ELR (cell line): ENCODE measurements around the gene KRTAP10-9.
"Not testable (repeated sequence)": the region's sequence is repeated elsewhere in the genome, so short reads cannot be mapped to it uniquely, and the experiment has no call there.

Source experiments
- DNase-seq: peaks from one replicate; pipeline ENCODE4 v3.0.0-alpha.2; 2015; ENCODE audit warnings: low read depth

The KRTAP10-9 gene

GRCh38 chr21:44643741-44644310, 16.9 kb downstream of the KRTAP10-9 start:
- no peak for DNase-seq

GRCh38 chr21:44644878-44645277, 18.0 kb downstream of the KRTAP10-9 start:
- no peak for DNase-seq

GRCh38 chr21:44646366-44647221, 19.7 kb downstream of the KRTAP10-9 start, which contains the start of gene KRTAP10-11:
TSS of gene KRTAP10-11 (plus strand) at chr21:44646414. CDS start at chr21:44646459, 45 bp downstream.
- DNase-seq, result not testable (repeated sequence)

- DNase-seq, result no peak
Measured at GRCh38 chr21:44647222-44647552, 20.3 kb downstream of the KRTAP10-9 start.

GRCh38 chr21:44648557-44649311, 21.8 kb downstream of the KRTAP10-9 start:
- DNase-seq, result no peak

- no peak for DNase-seq
Measured at GRCh38 chr21:44649521-44650100, 22.7 kb downstream of the KRTAP10-9 start.

- no peak for DNase-seq
Measured at GRCh38 chr21:44650265-44650972, 23.5 kb downstream of the KRTAP10-9 start.

- no peak for DNase-seq
Measured at GRCh38 chr21:44650973-44651675, 24.2 kb downstream of the KRTAP10-9 start.

GRCh38 chr21:44653123-44653522, 26.2 kb downstream of the KRTAP10-9 start:
- DNase-seq, result no peak

- DNase-seq, result no peak
Measured at GRCh38 chr21:44653656-44654575, 27.0 kb downstream of the KRTAP10-9 start.

- no peak for DNase-seq
Measured at GRCh38 chr21:44654576-44655175, 27.8 kb downstream of the KRTAP10-9 start, which contains the start of gene KRTAP12-4. TSS of gene KRTAP12-4 (minus strand) at chr21:44654659. CDS start at chr21:44654614, 45 bp downstream.

GRCh38 chr21:44656868-44657267, 30.0 kb downstream of the KRTAP10-9 start:
- no peak for DNase-seq

- no peak for DNase-seq
Measured at GRCh38 chr21:44657635-44658540, 31.0 kb downstream of the KRTAP10-9 start, which contains the start of gene KRTAP12-3. TSS of gene KRTAP12-3 (plus strand) at chr21:44657932. CDS start at chr21:44657980, 48 bp downstream.

GRCh38 chr21:44658541-44658910, 31.6 kb downstream of the KRTAP10-9 start:
- no peak for DNase-seq

GRCh38 chr21:44658913-44659595, 32.2 kb downstream of the KRTAP10-9 start:
- DNase-seq, result no peak

- DNase-seq, result not testable (repeated sequence)
Measured at GRCh38 chr21:44661567-44661966, 34.7 kb downstream of the KRTAP10-9 start.

GRCh38 chr21:44664691-44665090, 37.8 kb downstream of the KRTAP10-9 start:
- no peak for DNase-seq
